CD14-positive monocyte (primary cell): ENCODE results near the gene AP3D1. TPM values are rescaled to one million over a fixed set of nuclear protein-coding genes. Genes with fewer than 3 reads are reported as not detected.

Experiments used
- DNase-seq, 3 donors: peaks; one replicate each; pipeline ENCODE4 v3.0.0-alpha.2; 2011 to 2022
- H2AFZ ChIP-seq: 2 replicates; pipeline ENCODE4 v1.6.0; 2012; ENCODE audit warnings: mild to moderate bottlenecking, low read depth, low read length, inconsistent platforms; ENCODE audit not compliant: insufficient read depth, poor library complexity, severe bottlenecking
- H3K27ac ChIP-seq, 2 donors: 1 replicate in 1 of 2; 2 replicates in 1 of 2; pipeline ENCODE4 v1.5.1; 2012 to 2013; ENCODE audit warnings: low read length in 2 of 2, control low read depth in 1 of 2, inconsistent platforms in 1 of 2, low read depth in 1 of 2, mild to moderate bottlenecking in 1 of 2
- H3K27me3 ChIP-seq, 2 donors: one replicate each; pipeline versions ENCODE4 v1.6.0 to v1.6.1; 2011 to 2013; ENCODE audit warnings: low read length in 2 of 2; ENCODE audit not compliant: control insufficient read depth in 2 of 2, insufficient read depth in 2 of 2
- H3K36me3 ChIP-seq, 2 donors: replicated peaks in 1 of 2; 1 replicate in 1 of 2; 2 replicates in 1 of 2; pipeline versions ENCODE4 v1.5.1 to v1.6.1; 2012 to 2013; ENCODE audit warnings: low read length in 2 of 2, control low read depth in 1 of 2, inconsistent platforms in 1 of 2, mild to moderate bottlenecking in 1 of 2; ENCODE audit not compliant: insufficient read depth in 2 of 2, control insufficient read depth in 1 of 2
- H3K4me1 ChIP-seq, 2 donors: 1 replicate in 1 of 2; 2 replicates in 1 of 2; pipeline versions ENCODE4 v1.5.1 to v1.6.1; 2012 to 2013; ENCODE audit warnings: low read length in 2 of 2, control low read depth in 1 of 2, inconsistent platforms in 1 of 2, mild to moderate bottlenecking in 1 of 2, moderate library complexity in 1 of 2; ENCODE audit not compliant: insufficient read depth in 2 of 2, control insufficient read depth in 1 of 2
- H3K4me2 ChIP-seq: replicated peaks from 2 replicates; pipeline ENCODE3; 2012; ENCODE audit warnings: low read length, moderate library complexity, mild to moderate bottlenecking; ENCODE audit not compliant: poor library complexity, severe bottlenecking; ENCODE audit errors: extremely low read depth
- H3K4me3 ChIP-seq, 3 experiments: fragments of 200-600 bp in 1 of 3; sonication (generic) in 1 of 3; replicated peaks in 1 of 3; 1 replicate in 2 of 3; 2 replicates in 1 of 3; pipeline ENCODE4 v1.5.1; 2011 to 2013; ENCODE audit warnings: low read length in 3 of 3, mild to moderate bottlenecking in 3 of 3, control low read depth in 2 of 3, low read depth in 2 of 3, inconsistent platforms in 1 of 3, moderate library complexity in 1 of 3
- H3K79me2 ChIP-seq: 2 replicates; pipeline ENCODE4 v1.6.0; 2012; ENCODE audit warnings: mild to moderate bottlenecking, control low read depth, inconsistent platforms, low read length, moderate library complexity; ENCODE audit not compliant: insufficient read depth
- H3K9ac ChIP-seq: 2 replicates; pipeline ENCODE4 v1.6.0; 2017; ENCODE audit warnings: low read length, mild to moderate bottlenecking; ENCODE audit not compliant: insufficient read depth, poor library complexity, severe bottlenecking
- H3K9me3 ChIP-seq, 2 donors: replicated peaks in 1 of 2; 1 replicate in 1 of 2; 2 replicates in 1 of 2; pipeline versions ENCODE4 v1.5.1 to v1.6.1; 2012 to 2013; ENCODE audit warnings: low read length in 2 of 2, control low read depth in 1 of 2; ENCODE audit not compliant: control insufficient read depth in 1 of 2, insufficient read depth in 1 of 2
- H4K20me1 ChIP-seq: 2 replicates; pipeline ENCODE4 v1.6.0; 2012; ENCODE audit warnings: mild to moderate bottlenecking, low read length, control low read depth, moderate library complexity; ENCODE audit not compliant: insufficient read depth
- H3K27ac Mint-ChIP-seq, 7 donors: one replicate each; pipeline ENCODE4 v1.8.0; 2020; ENCODE audit warnings: mild to moderate bottlenecking in 7 of 7, mixed read lengths in 7 of 7, moderate library complexity in 6 of 7, inconsistent platforms in 2 of 7
- H3K27me3 Mint-ChIP-seq, 3 donors: one replicate each; pipeline ENCODE4 v1.8.0; 2021 to 2022; ENCODE audit warnings: low read depth in 3 of 3, mild to moderate bottlenecking in 3 of 3, mixed read lengths in 3 of 3, moderate library complexity in 3 of 3, inconsistent platforms in 1 of 3
- H3K36me3 Mint-ChIP-seq, 2 donors: one replicate each; pipeline ENCODE4 v1.8.0; 2020; ENCODE audit warnings: mixed read lengths in 2 of 2, inconsistent platforms in 1 of 2, mild to moderate bottlenecking in 1 of 2
- H3K4me1 Mint-ChIP-seq: one replicate; pipeline ENCODE4 v1.8.0; 2020; ENCODE audit warnings: mild to moderate bottlenecking, mixed read lengths
- H3K4me3 Mint-ChIP-seq, 2 donors: one replicate each; pipeline ENCODE4 v1.8.0; 2020; ENCODE audit warnings: mild to moderate bottlenecking in 2 of 2, mixed read lengths in 2 of 2, moderate library complexity in 1 of 2
- H3K9me3 Mint-ChIP-seq, 7 donors: one replicate each; pipeline ENCODE4 v1.8.0; 2020 to 2022; ENCODE audit warnings: mixed read lengths in 7 of 7, mild to moderate bottlenecking in 6 of 7, moderate library complexity in 6 of 7, inconsistent platforms in 2 of 7
- WGBS: methylation state at CpG from one replicate; pipeline ENCODE4 v1.1.5; 2013; ENCODE audit warnings: missing lambda C conversion rate; ENCODE audit not compliant: insufficient coverage; 5-methylcytosine and 5-hydroxymethylcytosine counted together
- intact Hi-C, 2 donors: fragments of 100-400 bp; cut with micrococcal nuclease; formaldehyde crosslinking; loops; one replicate each; pipeline versions ENCODE4 v1.15.0 to v1.15.1; 2023
- polyA plus RNA-seq, 3 donors: library from polyadenylated mRNA; depleted of rRNA in 1 of 3; unstranded in 2 of 3; stranded (reverse) in 1 of 3; fragments of 300-500 nt in 2 of 3; fragments of >200 nt in 1 of 3; fragmentation: Illumina TruSeq in 2 of 3; gene quantifications; 1 replicate in 2 of 3; 2 replicates in 1 of 3; pipeline ENCODE4 v1.2.3, GENCODE V29; 2012 to 2021
- TF ChIP-seq, protein P1 (sequence below): fragments of 200-600 bp; IDR thresholded peaks from one replicate; pipeline ENCODE4 v1.8.0; 2022; ENCODE audit warnings: antibody characterized with exemption, mild to moderate bottlenecking

Gene AP3D1
- polyA plus RNA-seq, 3 donors, result 9.6 to 105 (median 12.4) TPM

DNA sequence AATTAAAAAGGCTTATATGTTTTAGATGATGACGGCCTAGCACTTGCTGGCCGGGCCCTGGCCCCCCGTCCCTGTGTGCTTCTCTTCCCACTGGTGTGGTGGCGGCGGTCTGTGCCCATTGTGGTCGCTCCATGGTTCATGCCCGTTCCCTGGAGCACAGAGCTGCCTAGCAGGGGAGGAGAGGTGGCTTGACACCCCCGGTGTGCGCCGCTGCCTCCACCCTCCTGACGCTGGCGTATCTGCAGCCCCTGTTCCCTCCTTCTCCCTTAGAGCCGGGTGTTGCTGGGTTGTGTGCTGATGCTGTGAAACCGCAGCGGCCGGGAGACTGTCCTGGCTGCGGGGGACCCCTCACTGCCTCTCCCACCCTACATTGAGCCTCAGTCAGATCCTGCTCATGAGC lies 41.5 kb upstream of the AP3D1 start:
- intact Hi-C loops, result no loop called here
- H2AFZ ChIP-seq, result no peak overlapping the region
- H3K27me3 ChIP-seq, result no peaks in the 10 kb centered on the region
- Mint-ChIP-seq H3K4me1 (peaks cover 10% of the 10 kb centered on the region), H3K36me3 (peaks cover 64 to 87% of the 10 kb centered on the region in 2 donors), H3K27ac (peak overlapping the region in 3 of 7 donors; percentile 1 to 63 (median 50)), H3K9me3 (no peaks in the 10 kb centered on the region), H3K27me3 (no peaks in the 10 kb centered on the region), H3K4me3 (no peak overlapping the region)
- no peak overlapping the region for H3K27ac ChIP-seq
- peaks cover 70% of the 10 kb centered on the region for H3K79me2 ChIP-seq
- peaks cover 75% of the 10 kb centered on the region for H4K20me1 ChIP-seq
- H3K4me2 ChIP-seq, result no peak overlapping the region
- peaks cover 72 to 88% of the 10 kb centered on the region in 2 donors for H3K36me3 ChIP-seq
- H3K9me3 ChIP-seq, result no peaks in the 10 kb centered on the region
- TF ChIP-seq, protein P1, sequence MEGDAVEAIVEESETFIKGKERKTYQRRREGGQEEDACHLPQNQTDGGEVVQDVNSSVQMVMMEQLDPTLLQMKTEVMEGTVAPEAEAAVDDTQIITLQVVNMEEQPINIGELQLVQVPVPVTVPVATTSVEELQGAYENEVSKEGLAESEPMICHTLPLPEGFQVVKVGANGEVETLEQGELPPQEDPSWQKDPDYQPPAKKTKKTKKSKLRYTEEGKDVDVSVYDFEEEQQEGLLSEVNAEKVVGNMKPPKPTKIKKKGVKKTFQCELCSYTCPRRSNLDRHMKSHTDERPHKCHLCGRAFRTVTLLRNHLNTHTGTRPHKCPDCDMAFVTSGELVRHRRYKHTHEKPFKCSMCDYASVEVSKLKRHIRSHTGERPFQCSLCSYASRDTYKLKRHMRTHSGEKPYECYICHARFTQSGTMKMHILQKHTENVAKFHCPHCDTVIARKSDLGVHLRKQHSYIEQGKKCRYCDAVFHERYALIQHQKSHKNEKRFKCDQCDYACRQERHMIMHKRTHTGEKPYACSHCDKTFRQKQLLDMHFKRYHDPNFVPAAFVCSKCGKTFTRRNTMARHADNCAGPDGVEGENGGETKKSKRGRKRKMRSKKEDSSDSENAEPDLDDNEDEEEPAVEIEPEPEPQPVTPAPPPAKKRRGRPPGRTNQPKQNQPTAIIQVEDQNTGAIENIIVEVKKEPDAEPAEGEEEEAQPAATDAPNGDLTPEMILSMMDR, result no peak
- no peak overlapping the region for H3K4me3 ChIP-seq
- DNase-seq, result no peak
- H3K9ac ChIP-seq, result no peak overlapping the region
- no CpG with 5 or more reads among the region's 17 CpGs for WGBS
- H3K4me1 ChIP-seq, result peaks cover 12% of the 10 kb centered on the region in 2 donors

DNA sequence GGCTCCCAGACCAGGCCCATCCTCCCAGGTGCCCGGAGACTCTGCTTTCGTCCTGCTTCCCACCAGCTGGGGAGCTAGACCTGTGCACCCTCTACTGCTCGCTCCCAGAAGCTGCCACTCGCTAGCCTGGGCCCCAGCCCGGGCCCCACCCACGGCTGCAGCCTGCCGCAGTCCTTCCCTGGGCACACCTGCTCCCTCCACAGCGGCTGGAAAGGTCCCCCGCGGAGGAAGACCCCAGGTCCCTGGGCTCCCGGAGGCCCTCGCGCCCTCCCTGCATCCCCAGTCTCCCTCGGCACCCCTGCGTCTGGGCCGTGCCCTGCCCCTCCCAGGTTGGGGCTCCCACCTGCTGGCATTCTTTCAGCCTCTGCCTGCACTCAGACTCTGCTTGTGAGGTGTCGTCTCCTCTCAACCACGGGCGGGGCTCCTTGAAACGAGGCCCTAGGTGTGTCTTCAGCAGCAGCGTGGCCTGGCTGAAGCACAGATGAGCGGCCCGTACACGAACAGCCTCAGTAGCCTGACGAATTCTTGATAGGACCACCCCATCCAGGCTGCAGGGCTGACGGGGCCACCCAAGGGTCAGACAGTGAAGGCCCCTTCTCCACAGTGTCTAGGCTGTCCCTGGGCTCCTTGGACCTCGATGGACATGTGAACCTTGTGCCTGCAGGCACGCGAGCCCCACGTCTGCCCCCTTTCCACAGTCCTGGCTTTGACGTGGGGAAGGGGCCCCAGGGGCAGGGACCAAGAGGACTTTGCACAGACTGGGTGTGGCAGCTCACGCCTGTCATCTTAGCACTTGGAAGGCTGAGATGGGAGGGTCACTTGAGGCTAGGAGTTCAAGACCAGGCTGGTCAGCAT lies 40.3 kb upstream of the AP3D1 start:
- H3K36me3 ChIP-seq, result peaks cover 73 to 84% of the 10 kb centered on the region in 2 donors
- intact Hi-C loops, result no loop called here
- H3K27me3 Mint-ChIP-seq, result peaks cover 0 to 2% (median 0%) of the 10 kb centered on the region in 3 donors
- no peak overlapping the region for H3K4me2 ChIP-seq
- H3K4me1 ChIP-seq, result peaks cover 21 to 24% of the 10 kb centered on the region in 2 donors
- peak overlapping the region in 2 of 7 donors; percentile 53 to 58 for H3K27ac Mint-ChIP-seq
- no peak overlapping the region for H3K4me3 ChIP-seq
- H3K9ac ChIP-seq, result no peak overlapping the region
- H2AFZ ChIP-seq, result no peak overlapping the region
- no peak overlapping the region for H3K27ac ChIP-seq
- peaks cover 22% of the 10 kb centered on the region for H3K4me1 Mint-ChIP-seq
- H3K9me3 Mint-ChIP-seq, result peaks cover 0 to 3% (median 0%) of the 10 kb centered on the region in 7 donors
- H3K79me2 ChIP-seq, result peaks cover 64% of the 10 kb centered on the region
- no peaks in the 10 kb centered on the region for H3K27me3 ChIP-seq
- no peak for DNase-seq
- no peak overlapping the region for H3K4me3 Mint-ChIP-seq
- H4K20me1 ChIP-seq, result peaks cover 64% of the 10 kb centered on the region
- peaks cover 57 to 84% of the 10 kb centered on the region in 2 donors for H3K36me3 Mint-ChIP-seq
- TF ChIP-seq, protein P1, result no peak
- H3K9me3 ChIP-seq, result no peaks in the 10 kb centered on the region
- 95% methylated on average over 31 of the region's 32 CpGs for WGBS
